ENCODE measurements around the gene RPS6KA3. TPM values are rescaled to one million over a fixed set of nuclear protein-coding genes. Genes with fewer than 3 reads are reported as not detected.
"Not testable (repeated sequence)": the region's sequence is repeated elsewhere in the genome, so short reads cannot be mapped to it uniquely, and the experiment has no call there.

The RPS6KA3 gene
- total RNA-seq, 4 donors from 2014 or later = 48.9 to 59.0 (median 50.6) TPM

DNA sequence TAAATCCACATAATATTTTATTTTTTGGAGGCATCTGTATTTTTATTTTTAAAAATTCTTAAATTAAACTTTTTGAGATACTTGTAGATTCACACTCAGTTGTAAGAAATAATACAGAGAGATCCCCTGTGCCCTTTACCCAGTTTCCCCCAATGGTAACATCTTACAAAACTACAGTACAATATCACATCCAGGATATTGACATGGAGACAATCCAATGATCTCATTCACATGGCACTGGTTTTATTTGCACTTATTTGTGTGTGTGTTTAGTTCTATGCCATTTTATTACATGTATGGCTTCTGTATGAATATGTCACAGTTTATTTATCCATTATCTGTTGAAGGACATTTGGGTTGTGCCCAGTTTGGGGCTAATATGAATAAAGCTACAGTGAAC is 89.6 kb downstream of the RPS6KA3 start:
- intact Hi-C loops (cut with DNase I; ENCODE audit: low total_unique reads) = no loop called here
- H3K4me3 ChIP-seq = no peak overlapping the region
- H3K27me3 ChIP-seq = no peaks in the 10 kb centered on the region
- no peak for DNase-seq
- no peaks in the 10 kb centered on the region for H3K36me3 ChIP-seq
- no peaks in the 10 kb centered on the region for H3K9me3 ChIP-seq
- no peak overlapping the region for H3K27ac ChIP-seq
- no peaks in the 10 kb centered on the region for H3K4me1 ChIP-seq
- no peak for TF ChIP-seq CTCF (IDR thresholded peaks at IDR 0.05)
- no peak for TF ChIP-seq POLR2A (IDR thresholded peaks at IDR 0.05)

DNA sequence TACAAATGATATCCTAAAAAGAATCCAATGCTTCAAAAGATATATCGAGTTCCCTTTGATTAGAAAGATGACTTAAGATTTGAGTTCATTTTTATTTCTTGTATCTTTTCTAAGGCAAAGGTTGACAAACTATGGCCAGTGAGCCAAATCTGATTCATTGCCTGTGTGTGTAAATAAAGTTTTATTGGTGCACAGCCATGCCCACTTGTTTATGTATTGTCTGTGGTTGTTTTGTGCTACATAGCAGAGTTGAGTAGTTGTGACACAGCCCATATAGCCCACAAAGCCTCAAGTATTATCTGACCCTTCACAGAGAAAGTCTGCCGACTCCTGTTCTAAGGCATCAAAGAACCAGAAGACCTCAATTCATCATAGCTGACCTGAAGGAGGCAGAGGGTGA is 92.9 kb downstream of the RPS6KA3 start:
- no peaks in the 10 kb centered on the region for H3K36me3 ChIP-seq

GRCh38 chrX:20173313-20173712 is 93.4 kb downstream of the RPS6KA3 start:
- no peaks in the 10 kb centered on the region for H3K4me1 ChIP-seq
- intact Hi-C loops (cut with DNase I; ENCODE audit: low total_unique reads) = no loop called here
- H3K27me3 ChIP-seq = no peaks in the 10 kb centered on the region
- H3K36me3 ChIP-seq = no peaks in the 10 kb centered on the region
- no peak overlapping the region for H3K27ac ChIP-seq
- no peak overlapping the region for H3K4me3 ChIP-seq
- no peak for TF ChIP-seq CTCF (IDR thresholded peaks at IDR 0.05)
- TF ChIP-seq POLR2A (IDR thresholded peaks at IDR 0.05) = no peak
- no peak for DNase-seq
- no peaks in the 10 kb centered on the region for H3K9me3 ChIP-seq

More for the DNA sequence above, 92.9 kb downstream of the RPS6KA3 start:
- Histone ChIP-seq H3K9me3 (no peaks in the 10 kb centered on the region), H3K27ac (no peak overlapping the region), H3K4me1 (no peaks in the 10 kb centered on the region), H3K27me3 (no peaks in the 10 kb centered on the region), H3K4me3 (no peak overlapping the region)
- intact Hi-C loops (cut with DNase I; ENCODE audit: low total_unique reads) = no loop called here
- TF ChIP-seq POLR2A (IDR thresholded peaks at IDR 0.05) (no peak), CTCF (IDR thresholded peaks at IDR 0.05) (no peak)
- no peak for DNase-seq

GRCh38 chrX:20171887-20172286 is 94.8 kb downstream of the RPS6KA3 start:
- no peak overlapping the region for H3K4me3 ChIP-seq
- H3K27ac ChIP-seq = no peak overlapping the region
- no peak for DNase-seq
- no peaks in the 10 kb centered on the region for H3K9me3 ChIP-seq
- no peaks in the 10 kb centered on the region for H3K27me3 ChIP-seq
- intact Hi-C loops (cut with DNase I; ENCODE audit: low total_unique reads) = no loop called here
- TF ChIP-seq POLR2A (IDR thresholded peaks at IDR 0.05) (no peak), CTCF (IDR thresholded peaks at IDR 0.05) (no peak)
- H3K36me3 ChIP-seq = no peaks in the 10 kb centered on the region
- H3K4me1 ChIP-seq = no peaks in the 10 kb centered on the region

- DNase-seq; H3K4me3 ChIP-seq; H3K9me3 ChIP-seq; H3K27ac ChIP-seq; H3K4me1 ChIP-seq; H3K27me3 ChIP-seq; intact Hi-C loops (cut with DNase I; ENCODE audit: low total_unique reads); H3K36me3 ChIP-seq: not testable (repeated sequence)
These were observed 104.2 kb downstream of the RPS6KA3 start for GRCh38 chrX:20162516-20162915.

DNA sequence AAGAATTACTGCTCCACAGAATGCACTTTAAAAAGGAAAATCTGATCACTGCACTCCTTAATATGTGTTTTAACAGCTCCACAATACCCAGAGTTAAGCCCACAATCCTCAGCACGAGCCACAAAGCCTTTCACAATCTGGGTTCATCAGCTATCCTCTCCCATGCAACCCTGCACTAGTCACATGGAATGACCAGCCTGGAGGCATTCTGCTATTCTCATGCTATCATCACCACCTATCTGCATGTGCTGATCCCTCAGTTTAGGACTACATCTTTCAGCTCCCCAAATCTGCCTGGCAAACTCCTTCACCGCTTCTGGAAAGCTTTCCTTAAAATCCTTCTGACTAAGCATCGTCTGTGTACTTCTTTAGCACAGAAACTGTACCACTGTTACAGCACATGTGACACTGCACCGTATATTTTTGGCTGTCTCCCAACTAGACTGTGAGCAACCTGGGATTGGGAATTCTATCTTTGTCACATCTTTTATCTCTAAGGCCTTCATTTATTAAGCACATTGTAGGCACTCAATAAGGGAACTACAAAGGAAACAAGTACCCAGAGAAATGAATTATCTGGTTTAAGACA is 106.8 kb downstream of the RPS6KA3 start:
- Histone ChIP-seq H3K27ac (no peak overlapping the region), H3K4me1 (no peaks in the 10 kb centered on the region), H3K27me3 (peaks cover 0 to 2% of the 10 kb centered on the region in 2 donors), H3K9me3 (no peaks in the 10 kb centered on the region), H3K36me3 (no peaks in the 10 kb centered on the region), H3K4me3 (no peak overlapping the region)
- no peak for DNase-seq
- intact Hi-C loops (cut with DNase I; ENCODE audit: low total_unique reads) = no loop called here
- TF ChIP-seq POLR2A (IDR thresholded peaks at IDR 0.05) (no peak), CTCF (IDR thresholded peaks at IDR 0.05) (no peak)

Measured in uterus (tissue), 4 donors.